ENCODE data around the gene FAXDC2. TPM values are rescaled to one million over a fixed set of nuclear protein-coding genes. Genes with fewer than 3 reads are reported as not detected.

The FAXDC2 gene
- total and polyA plus RNA-seq, 2 of the 8 experiments (the other 6 are each of a cell fraction or from before 2014, with no cell fraction given), result 3.7 to 5.9 TPM

GRCh38 chr5:154783774-154784460 is 66.5 kb downstream of the FAXDC2 start (continued):
- TF ChIP-seq RNF2 (IDR thresholded peaks at IDR 0.05; ENCODE audit: borderline replicate concordance, low read depth, low read length, missing control alignments, poor library complexity, severe bottlenecking) (no peak), SIRT6 (IDR thresholded peaks at IDR 0.05; ENCODE audit: low read length) (no peak)
